H1 (cell line): ENCODE data around the gene FRMD4A. TPM values are rescaled to one million over a fixed set of nuclear protein-coding genes. Genes with fewer than 3 reads are reported as not detected.

Source experiments
- SIX5 ChIP-seq: IDR thresholded peaks from 2 replicates; pipeline ENCODE4 v1.6.1; 2011; ENCODE audit warnings: mild to moderate bottlenecking, low read depth, low read length
- polyA plus RNA-seq, 7 experiments: library from polyadenylated mRNA; depleted of rRNA in 3 of 7; stranded (reverse) in 5 of 7; unstranded in 2 of 7; fragments of >200 nt in 5 of 7; fragments of 200-250 nt in 2 of 7; gene quantifications; 1 replicate in 5 of 7; 2 replicates in 1 of 7; 4 replicates in 1 of 7; pipeline versions ENCODE4 v1.2.1 to v1.2.3, GENCODE V29; 2011 to 2013; ENCODE audit warnings: missing spikeins in 2 of 7, mixed read lengths in 2 of 7
- total RNA-seq: library from RNA; stranded (reverse); fragmentation: NEBNext Ultra II Directional; extraction: Animal tissue kit (Norgen Biotek cat#: 25700); gene quantifications from 2 replicates; pipeline ENCODE4 v1.2.1, GENCODE V29; 2021

Gene FRMD4A
- total and polyA plus RNA-seq, 2 of the 8 experiments (the other 6 are each of a cell fraction or from before 2014, with no cell fraction given), result 38.6 to 39.6 TPM

DNA sequence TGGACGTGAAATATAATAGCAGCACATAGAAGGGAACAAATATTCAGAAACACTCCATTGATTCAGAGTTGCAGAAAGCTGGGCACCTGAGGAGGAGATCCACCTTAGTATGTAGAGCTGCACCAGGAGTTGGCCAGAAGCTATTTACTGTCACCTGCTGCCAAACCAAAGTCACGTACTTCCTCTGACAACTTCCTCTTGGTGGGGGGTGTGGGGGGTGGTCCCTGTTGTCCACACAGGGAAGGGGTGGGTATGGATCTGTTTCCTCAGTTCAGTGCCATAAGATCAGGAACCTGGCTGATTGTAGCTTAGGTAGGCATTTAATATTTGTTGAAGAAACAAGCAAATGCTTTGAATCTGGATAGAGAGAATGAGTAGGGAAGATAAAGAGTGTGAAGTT lies 264.6 kb downstream of the FRMD4A start (continued):
- TF ChIP-seq SIX5, result no peak
- TF ChIP-seq, all 59 proteins: peak for 0
